Dedifferentiated amniotic fluid mesenchymal stem cell (primary cell): ENCODE measurements around the gene RNF217.
"Not testable (repeated sequence)": the region's sequence is repeated elsewhere in the genome, so short reads cannot be mapped to it uniquely, and the experiment has no call there.

Experiments
- DNase-seq: peaks from one replicate; pipeline ENCODE4 v3.0.0-alpha.2; 2016; ENCODE audit errors: extremely low spot score

RNF217 gene

GRCh38 chr6:125013938-125014660 is 51.9 kb downstream of the RNF217 start:
- peak; percentile 68 for DNase-seq

GRCh38 chr6:125014661-125014957 is 52.4 kb downstream of the RNF217 start:
- DNase-seq, result no peak

- DNase-seq, result no peak
These were observed 52.9 kb downstream of the RNF217 start for GRCh38 chr6:125015152-125015551.

GRCh38 chr6:125018136-125018535 is 55.9 kb downstream of the RNF217 start:
- DNase-seq, result no peak

GRCh38 chr6:125019281-125019680 is 57.0 kb downstream of the RNF217 start:
- no peak for DNase-seq

- DNase-seq, result no peak
These were observed 57.7 kb downstream of the RNF217 start for GRCh38 chr6:125019918-125020317.

- peak; percentile 49 for DNase-seq
These were observed 58.1 kb downstream of the RNF217 start for GRCh38 chr6:125020385-125020784.

- DNase-seq, result no peak
These were observed 60.3 kb downstream of the RNF217 start for GRCh38 chr6:125022391-125022989.

GRCh38 chr6:125025164-125025854 is 63.1 kb downstream of the RNF217 start:
- no peak for DNase-seq

- no peak for DNase-seq
These were observed 65.0 kb downstream of the RNF217 start for GRCh38 chr6:125027287-125027686.

GRCh38 chr6:125030969-125031368 is 68.7 kb downstream of the RNF217 start:
- DNase-seq, result no peak

- no peak for DNase-seq
These were observed 69.1 kb downstream of the RNF217 start for GRCh38 chr6:125031385-125031784.

GRCh38 chr6:125034929-125035328 is 72.7 kb downstream of the RNF217 start:
- DNase-seq, result not testable (repeated sequence)

GRCh38 chr6:125036486-125036885 is 74.2 kb downstream of the RNF217 start:
- not testable (repeated sequence) for DNase-seq

- no peak for DNase-seq
These were observed 75.6 kb downstream of the RNF217 start for GRCh38 chr6:125037827-125038226.

GRCh38 chr6:125038925-125039324 is 76.7 kb downstream of the RNF217 start:
- no peak for DNase-seq

GRCh38 chr6:125041740-125042459 is 79.7 kb downstream of the RNF217 start:
- no peak for DNase-seq

- DNase-seq, result no peak
These were observed 81.8 kb downstream of the RNF217 start for GRCh38 chr6:125044066-125044465.

GRCh38 chr6:125044667-125045066 is 82.4 kb downstream of the RNF217 start:
- DNase-seq, result no peak

- DNase-seq, result no peak
These were observed 84.1 kb downstream of the RNF217 start for GRCh38 chr6:125046107-125046925.

- no peak for DNase-seq
These were observed 86.0 kb downstream of the RNF217 start for GRCh38 chr6:125048274-125048673.
